Frontal cortex (tissue), 4 donors: ENCODE results near the gene DNAI1. TPM values are rescaled to one million over a fixed set of nuclear protein-coding genes. Genes with fewer than 3 reads are reported as not detected.

Experiments
- DNase-seq, 2 donors: peaks; one replicate each; pipeline ENCODE4 v3.0.0; 2012; ENCODE audit warnings: low spot score in 2 of 2
- FAIRE-seq: peaks from 2 replicates; lab custom pipeline; 2012; peaks lifted over from hg19 to GRCh38; lab: Jason Lieb, UNC
- small RNA-seq: library from RNA; depleted of rRNA; stranded (forward); fragments of <200 nt; gene quantifications from one replicate; pipeline ENCODE3, GENCODE V24; 2014
- total RNA-seq: library from RNA; depleted of rRNA; stranded (reverse); fragments of >200 nt; gene quantifications from one replicate; pipeline ENCODE4 v1.2.3, GENCODE V29; 2014
- donor health status: control.
- donor health status: control.
- donor health status: control.

The DNAI1 gene
- total RNA-seq, 1 donor from 2014 or later = 1.2 TPM

DNA sequence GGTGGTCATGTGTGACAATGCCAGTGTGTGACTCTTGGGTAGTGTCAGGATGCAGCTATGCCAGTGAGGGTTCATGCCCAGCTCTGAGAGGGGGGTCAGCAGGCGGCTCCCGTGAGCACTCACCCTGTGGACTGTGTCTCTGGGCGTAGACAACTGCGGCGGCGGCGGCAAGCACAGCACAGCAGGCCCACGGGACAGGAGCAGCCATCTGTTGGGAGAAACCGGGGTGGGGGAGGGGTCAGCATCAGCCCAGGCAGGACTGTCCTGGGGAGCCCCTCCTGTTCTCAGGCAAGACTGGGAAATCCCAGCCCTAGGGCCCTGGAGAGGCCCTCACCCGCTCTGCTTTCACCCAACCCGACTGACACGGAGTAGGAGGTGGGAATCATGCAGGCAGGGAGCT, 110.2 kb downstream of the DNAI1 start:
- FAIRE-seq = no peak
- no peak for DNase-seq

DNA sequence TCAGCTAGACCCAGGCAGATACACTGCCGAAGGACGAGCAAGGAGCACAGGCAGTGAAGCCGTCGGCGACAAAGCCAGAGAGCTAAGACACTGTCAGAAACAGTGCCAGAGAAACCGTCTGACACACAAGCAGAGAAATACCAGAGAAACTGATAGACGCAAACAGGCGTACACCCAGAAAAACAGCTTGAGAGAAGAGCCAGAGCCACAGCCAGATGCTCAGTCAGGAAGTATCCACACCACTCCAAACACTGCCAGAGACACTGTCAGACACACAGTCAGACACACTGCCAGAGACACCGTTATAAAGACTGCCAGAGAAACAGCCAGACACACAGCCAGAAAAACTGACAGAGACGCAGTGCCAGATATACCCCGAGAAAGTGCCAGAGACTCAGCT, 111.8 kb downstream of the DNAI1 start:
- no peak for DNase-seq
- FAIRE-seq = no peak

Small RNA genes within 50 kb of the gene (small RNA-seq; reads per million reads assigned to genes)
- not detected for gene RN7SKP24

Other genes with a start within 250 kb of the DNAI1 start
- 1.2 TPM for gene KIF24, start 129.5 kb upstream of the DNAI1 start, total RNA-seq
- gene NUDT2, start 129.2 kb upstream of the DNAI1 start, total RNA-seq = 15.5 TPM
- gene MYORG, start 81.9 kb upstream of the DNAI1 start, total RNA-seq = 2.4 TPM
- 22.4 TPM for gene FAM219A, start 235 bp upstream of the DNAI1 start, total RNA-seq
- gene ENHO, start 64.2 kb downstream of the DNAI1 start, total RNA-seq = 53.4 TPM
- gene CNTFR, start 130.9 kb downstream of the DNAI1 start, total RNA-seq = 9.8 TPM
- 6.1 TPM for gene RPP25L, start 153.3 kb downstream of the DNAI1 start, total RNA-seq
- gene DCTN3, start 161.7 kb downstream of the DNAI1 start, total RNA-seq = 165 TPM
- gene ARID3C, start 170.3 kb downstream of the DNAI1 start, total RNA-seq = 0.82 TPM
- 20.8 TPM for gene SIGMAR1, start 179.0 kb downstream of the DNAI1 start, total RNA-seq
- gene GALT, start 187.9 kb downstream of the DNAI1 start, total RNA-seq = 29.3 TPM
- gene IL11RA, start 193.4 kb downstream of the DNAI1 start, total RNA-seq = 5.3 TPM
- gene CCL27, start 203.9 kb downstream of the DNAI1 start, total RNA-seq = 0.41 TPM
- gene CCL19, start 232.5 kb downstream of the DNAI1 start, total RNA-seq = not detected